Measurements from ENCODE around the gene SMYD3. TPM values are rescaled to one million over a fixed set of nuclear protein-coding genes. Genes with fewer than 3 reads are reported as not detected.

The SMYD3 gene
- total and polyA plus RNA-seq, 2 donors (not counting 1 experiment from before 2014, with no cell fraction given), result 9.7 to 37.2 TPM

GRCh38 chr1:246306415-246307037 lies 200.6 kb downstream of the SMYD3 start:
- ChIA-PET POLR2A (no interaction called here), CTCF (interaction anchor here (0.8 kb wide), 1 partner anchor 166 kb away, joined by 3 read pairs; no protein-coding TSS in a partner anchor)
- H3K9ac ChIP-seq (ENCODE audit: low read length), result no peak overlapping the region
- Mint-ChIP-seq H3K27ac (no peak overlapping the region), H3K27me3 (no peaks in the 10 kb centered on the region), H3K4me3 (no peak overlapping the region), H3K4me1 (no peaks in the 10 kb centered on the region), H3K9me3 (ENCODE audit: insufficient read depth) (no peaks in the 10 kb centered on the region)
- no peak overlapping the region for H3K4me3 ChIP-seq (ENCODE audit: control extremely low read depth in 1 of 5, extremely low read depth in 1 of 5, insufficient read depth in 1 of 5, low read depth in 2 of 5, low read length in 4 of 5)
- no peaks in the 10 kb centered on the region for H3K36me3 ChIP-seq (replicated peaks in 1 of 2; ENCODE audit: control extremely low read depth in 1 of 2, control insufficient read depth in 1 of 2, extremely low read depth in 1 of 2, insufficient read depth in 2 of 2, low read length in 1 of 2)
- no peak overlapping the region for H2AFZ ChIP-seq (ENCODE audit: insufficient read depth, low read depth, low read length, poor library complexity, severe bottlenecking)
- no peaks in the 10 kb centered on the region for H3K79me2 ChIP-seq (ENCODE audit: control insufficient read depth, insufficient read depth, low read length)
- no peaks in the 10 kb centered on the region for H3K27me3 ChIP-seq (replicated peaks in 1 of 4; ENCODE audit: control extremely low read depth in 1 of 4, control insufficient read depth in 3 of 4, insufficient read depth in 4 of 4, low read length in 3 of 4)
- no CpG with 5 or more reads among the region's 3 CpGs for WGBS (ENCODE audit: insufficient coverage)
- no peak for ATAC-seq (ENCODE audit: low read depth)
- H3K9me3 ChIP-seq (ENCODE audit: control extremely low read depth in 1 of 3, control insufficient read depth in 2 of 3, insufficient read depth in 1 of 3, low read length in 2 of 3), result no peaks in the 10 kb centered on the region
- H3K4me1 ChIP-seq (ENCODE audit: control insufficient read depth in 2 of 2, insufficient read depth in 2 of 2, low read length in 2 of 2), result no peaks in the 10 kb centered on the region
- intact Hi-C loops (cut with micrococcal nuclease), result no loop called here
- no peak for TF ChIP-seq EZH2 (IDR thresholded peaks at IDR 0.05; ENCODE audit: borderline replicate concordance, insufficient read depth, low read depth, low read length, poor library complexity, severe bottlenecking)
- no peak for TF ChIP-seq CTCF (IDR thresholded peaks at IDR 0.05)
- H3K4me2 ChIP-seq (replicated peaks; ENCODE audit: low read depth, low read length, poor library complexity, severe bottlenecking), result no peak overlapping the region
- H4K20me1 ChIP-seq (ENCODE audit: control insufficient read depth, insufficient read depth, low read length, poor library complexity, severe bottlenecking), result no peaks in the 10 kb centered on the region
- DNase-seq, result no peak
- H3K27ac ChIP-seq (ENCODE audit: low read length in 2 of 2), result no peak overlapping the region

- ChIA-PET POLR2A (no interaction called here), CTCF (no interaction called here)
- WGBS (ENCODE audit: insufficient coverage), result 100% methylated on average over 1 of the region's 5 CpGs
- no peak overlapping the region for H3K4me2 ChIP-seq (replicated peaks; ENCODE audit: low read depth, low read length, poor library complexity, severe bottlenecking)
- no peaks in the 10 kb centered on the region for H3K79me2 ChIP-seq (ENCODE audit: control insufficient read depth, insufficient read depth, low read length)
- H3K4me1 Mint-ChIP-seq, result no peaks in the 10 kb centered on the region
- H3K27ac ChIP-seq (ENCODE audit: low read length in 2 of 2), result no peak overlapping the region
- no peak overlapping the region for H3K27ac Mint-ChIP-seq
- no peaks in the 10 kb centered on the region for H3K9me3 Mint-ChIP-seq (ENCODE audit: insufficient read depth)
- H3K9me3 ChIP-seq (ENCODE audit: control extremely low read depth in 1 of 3, control insufficient read depth in 2 of 3, insufficient read depth in 1 of 3, low read length in 2 of 3), result no peaks in the 10 kb centered on the region
- H3K4me3 Mint-ChIP-seq, result no peak overlapping the region
- no peak overlapping the region for H3K4me3 ChIP-seq (ENCODE audit: control extremely low read depth in 1 of 5, extremely low read depth in 1 of 5, insufficient read depth in 1 of 5, low read depth in 2 of 5, low read length in 4 of 5)
- ATAC-seq (ENCODE audit: low read depth) (no peak), DNase-seq (no peak)
- no peaks in the 10 kb centered on the region for H3K27me3 ChIP-seq (replicated peaks in 1 of 4; ENCODE audit: control extremely low read depth in 1 of 4, control insufficient read depth in 3 of 4, insufficient read depth in 4 of 4, low read length in 3 of 4)
- TF ChIP-seq CTCF (IDR thresholded peaks at IDR 0.05) (no peak), EZH2 (IDR thresholded peaks at IDR 0.05; ENCODE audit: borderline replicate concordance, insufficient read depth, low read depth, low read length, poor library complexity, severe bottlenecking) (no peak)
- no peaks in the 10 kb centered on the region for H3K36me3 ChIP-seq (replicated peaks in 1 of 2; ENCODE audit: control extremely low read depth in 1 of 2, control insufficient read depth in 1 of 2, extremely low read depth in 1 of 2, insufficient read depth in 2 of 2, low read length in 1 of 2)
- intact Hi-C loops (cut with micrococcal nuclease), result no loop called here
- H4K20me1 ChIP-seq (ENCODE audit: control insufficient read depth, insufficient read depth, low read length, poor library complexity, severe bottlenecking), result no peaks in the 10 kb centered on the region
- no peaks in the 10 kb centered on the region for H3K4me1 ChIP-seq (ENCODE audit: control insufficient read depth in 2 of 2, insufficient read depth in 2 of 2, low read length in 2 of 2)
- no peak overlapping the region for H3K9ac ChIP-seq (ENCODE audit: low read length)
- no peak overlapping the region for H2AFZ ChIP-seq (ENCODE audit: insufficient read depth, low read depth, low read length, poor library complexity, severe bottlenecking)
- H3K27me3 Mint-ChIP-seq, result no peaks in the 10 kb centered on the region
These were observed 202.4 kb downstream of the SMYD3 start for GRCh38 chr1:246304484-246305259.
